Endothelial cell of umbilical vein (primary cell): Measurements from ENCODE around the gene SPDL1.

Experiments used
- CTCF ChIP-seq, 2 donors: IDR thresholded peaks; 1 replicate in 1 of 2; 2 replicates in 1 of 2; pipeline ENCODE4 v1.5.1; 2011; ENCODE audit warnings: low read length in 2 of 2, mild to moderate bottlenecking in 2 of 2, moderate library complexity in 2 of 2, control low read depth in 1 of 2, inconsistent platforms in 1 of 2, low read depth in 1 of 2; ENCODE audit not compliant: insufficient read depth in 1 of 2; ENCODE audit errors: extremely low read depth in 1 of 2
- EZH2 ChIP-seq: IDR thresholded peaks from 2 replicates; pipeline ENCODE4 v1.6.1; 2012; ENCODE audit warnings: borderline replicate concordance, low read depth, mild to moderate bottlenecking, moderate library complexity, low read length, inconsistent platforms; ENCODE audit not compliant: severe bottlenecking
- FOS ChIP-seq: IDR thresholded peaks from 2 replicates; pipeline ENCODE4 v1.6.1; 2011; ENCODE audit warnings: mild to moderate bottlenecking, low read length, moderate library complexity, borderline replicate concordance; ENCODE audit not compliant: insufficient read depth
- GATA2 ChIP-seq: IDR thresholded peaks from 2 replicates; pipeline ENCODE4 v1.7.0; 2011; ENCODE audit warnings: low read depth, mild to moderate bottlenecking, moderate library complexity, mixed read lengths, low read length; ENCODE audit not compliant: insufficient read length, insufficient read depth
- JUN ChIP-seq: IDR thresholded peaks from 2 replicates; pipeline ENCODE4 v1.6.1; 2011; ENCODE audit warnings: borderline replicate concordance, low read depth; ENCODE audit not compliant: insufficient read length, insufficient read depth
- MAX ChIP-seq: IDR thresholded peaks from 2 replicates; pipeline ENCODE4 v1.6.1; 2011; ENCODE audit not compliant: insufficient read depth, insufficient read length
- MYC ChIP-seq: IDR thresholded peaks from one replicate; pipeline ENCODE4 v1.6.1; 2011; ENCODE audit warnings: mild to moderate bottlenecking, low read depth, low read length
- POLR2A ChIP-seq: IDR thresholded peaks from 2 replicates; pipeline ENCODE4 v1.6.1; 2012; ENCODE audit warnings: low read depth, mild to moderate bottlenecking, control low read depth, low read length
- POLR2AphosphoS5 ChIP-seq: IDR thresholded peaks from 2 replicates; pipeline ENCODE4 v1.6.1; 2012; ENCODE audit warnings: low read depth, mild to moderate bottlenecking, control low read depth, low read length, moderate library complexity; ENCODE audit not compliant: insufficient read depth

GRCh38 chr5:169637085-169637548, 53.5 kb downstream of the SPDL1 start, which contains the start of gene DOCK2:
- TF ChIP-seq POLR2AphosphoS5 (no peak), MYC (no peak), CTCF (IDR thresholded peaks at IDR 0.05; ENCODE audit: extremely low read depth in 1 of 2, insufficient read depth in 1 of 2, low read depth in 1 of 2, low read length in 2 of 2) (no peak), POLR2A (no peak), MAX (no peak), GATA2 (no peak), EZH2 (no peak), JUN (no peak), FOS (no peak)
